ENCODE results near the gene STK38. TPM values are rescaled to one million over a fixed set of nuclear protein-coding genes. Genes with fewer than 3 reads are reported as not detected.

Gene STK38
- total RNA-seq, 2 experiments from 2014 or later, result 29.4 to 42.5 TPM

GRCh38 chr6:36563237-36563927, 16.1 kb upstream of the STK38 start:
- no peak for DNase-seq (ENCODE audit: low spot score)
- H3K79me2 ChIP-seq (ENCODE audit: insufficient read depth, low read depth, low read length), result no peaks in the 10 kb centered on the region
- intact Hi-C loops (cut with micrococcal nuclease; ENCODE audit: unreplicated experiment), result no loop called here
- H3K4me2 ChIP-seq (ENCODE audit: low read length), result no peak overlapping the region
- ChIA-PET POLR2A (interaction anchor here (0.5 to 0.9 kb wide), 2 partner anchors 9 to 23 kb away, joined by 3 to 4 read pairs; no protein-coding TSS in a partner anchor), CTCF (ENCODE audit: unreplicated experiment) (interaction anchor here (0.6 kb wide), 1 partner anchor 13 kb away, joined by 3 read pairs; no protein-coding TSS in a partner anchor)
- no peaks in the 10 kb centered on the region for H4K20me1 ChIP-seq (ENCODE audit: insufficient read depth, low read length)
- H3K9me3 ChIP-seq (ENCODE audit: low read length), result no peaks in the 10 kb centered on the region
- H2AFZ ChIP-seq (ENCODE audit: low read length), result peak overlapping the region; percentile 40; the same call in 1 of the 2 replicates
- H3K9me2 ChIP-seq (ENCODE audit: insufficient read depth, low read length), result no peaks in the 10 kb centered on the region
- BruUV-seq (replicated peaks), result no TSS peak
- H3K36me3 ChIP-seq (ENCODE audit: insufficient read depth, low read length), result no peaks in the 10 kb centered on the region
- TF ChIP-seq EZH2phosphoT487 (IDR thresholded peaks at IDR 0.05; ENCODE audit: borderline replicate concordance, low read depth, low read length) (no peak), CTCF (conservative IDR thresholded peaks at IDR 0.05; ENCODE audit: low read length) (no peak)
- H3K4me1 ChIP-seq (ENCODE audit: insufficient read depth, low read length, poor library complexity, severe bottlenecking), result peaks cover 14% of the 10 kb centered on the region
- no peak overlapping the region for H3K27ac ChIP-seq (ENCODE audit: low read depth, low read length, poor library complexity, severe bottlenecking)
- H3K4me3 ChIP-seq (ENCODE audit: low read depth, low read length, poor library complexity, severe bottlenecking), result no peak overlapping the region

DNA sequence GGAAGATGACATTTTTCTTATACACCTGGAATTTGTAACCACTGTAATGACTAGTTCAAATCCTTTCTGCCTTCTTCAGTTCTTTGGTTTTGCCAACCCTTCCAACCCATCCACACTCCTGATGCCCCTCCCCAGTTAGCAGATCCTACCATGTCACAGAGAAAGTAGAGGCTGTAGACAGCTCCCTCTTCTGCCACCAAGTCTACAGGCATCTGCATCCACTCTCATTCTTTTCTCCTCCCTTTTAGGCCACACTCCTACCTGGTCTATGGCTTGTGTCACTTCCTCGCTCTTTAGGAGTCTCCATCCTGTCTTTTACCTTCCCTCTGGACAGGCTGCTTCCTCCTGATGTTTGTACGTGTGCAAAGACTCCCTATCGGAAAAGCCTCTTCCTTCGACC, 13.5 kb upstream of the STK38 start:
- no peak for TF ChIP-seq CTCF (conservative IDR thresholded peaks at IDR 0.05; ENCODE audit: low read length)
- TF ChIP-seq EZH2phosphoT487 (IDR thresholded peaks at IDR 0.05; ENCODE audit: borderline replicate concordance, low read depth, low read length), result no peak
- BruUV-seq (replicated peaks), result no TSS peak

More for the DNA sequence above, 13.5 kb upstream of the STK38 start:
- no peaks in the 10 kb centered on the region for H3K79me2 ChIP-seq (ENCODE audit: insufficient read depth, low read depth, low read length)
- no peak overlapping the region for H3K4me3 ChIP-seq (ENCODE audit: low read depth, low read length, poor library complexity, severe bottlenecking)
- H3K36me3 ChIP-seq (ENCODE audit: insufficient read depth, low read length), result no peaks in the 10 kb centered on the region
- H3K9me2 ChIP-seq (ENCODE audit: insufficient read depth, low read length), result no peaks in the 10 kb centered on the region
- no peak for DNase-seq (ENCODE audit: low spot score)
- H3K4me2 ChIP-seq (ENCODE audit: low read length), result no peak overlapping the region
- intact Hi-C loops (cut with micrococcal nuclease; ENCODE audit: unreplicated experiment), result no loop called here
- H2AFZ ChIP-seq (ENCODE audit: low read length), result no peak overlapping the region
- POLR2A ChIA-PET, result interaction anchor here (0.7 to 1.1 kb wide), 2 partner anchors 13 to 40 kb away, joined by 3 to 4 read pairs; no protein-coding TSS in a partner anchor
- peaks cover 26% of the 10 kb centered on the region for H3K4me1 ChIP-seq (ENCODE audit: insufficient read depth, low read length, poor library complexity, severe bottlenecking)
- H3K9me3 ChIP-seq (ENCODE audit: low read length), result no peaks in the 10 kb centered on the region
- no peaks in the 10 kb centered on the region for H4K20me1 ChIP-seq (ENCODE audit: insufficient read depth, low read length)
- CTCF ChIA-PET (ENCODE audit: unreplicated experiment), result no interaction called here
- H3K27ac ChIP-seq (ENCODE audit: low read depth, low read length, poor library complexity, severe bottlenecking), result no peak overlapping the region
